Inflammatory macrophage (primary cell): ENCODE results near the gene GLG1.
A peak's percentile ranks its signal among the peaks of the same experiment; 100 is the strongest.
"Not testable (repeated sequence)": the region's sequence is repeated elsewhere in the genome, so short reads cannot be mapped to it uniquely, and the experiment has no call there.

Source experiments
- DNase-seq, 2 donors: peaks; one replicate each; pipeline ENCODE4 v3.0.0-alpha.2; 2020 to 2022
- total RNA-seq, 18 experiments: gene quantifications; one replicate each; lab custom pipeline; 2026; ENCODE audit warnings: mixed read lengths in 6 of 18, inconsistent platforms in 2 of 18; lab: John Stamatoyannopoulos, UW

GLG1 gene
- total RNA-seq, result 144 to 303 (median 190) reads per million in 18 experiments

GRCh38 chr16:74606521-74607309, at the start of gene GLG1:
Gene GLG1 (minus strand): TSS chr16:74607114. CDS start chr16:74607094, 20 bp downstream.
- DNase-seq, result peak; percentile 91 to 94

GRCh38 chr16:74654536-74655050, 47.7 kb upstream of the GLG1 start:
- DNase-seq, result no peak

- not testable (repeated sequence) for DNase-seq
Observed at GRCh38 chr16:74652883-74653282, 46.0 kb upstream of the GLG1 start.

- DNase-seq, result no peak
Observed at GRCh38 chr16:74652249-74652648, 45.3 kb upstream of the GLG1 start.

- DNase-seq, result no peak
Observed at GRCh38 chr16:74651841-74652240, 44.9 kb upstream of the GLG1 start.

GRCh38 chr16:74650966-74651567, 44.2 kb upstream of the GLG1 start:
- no peak for DNase-seq

GRCh38 chr16:74649839-74650504, 43.1 kb upstream of the GLG1 start:
- no peak for DNase-seq

- DNase-seq, result no peak
Observed at GRCh38 chr16:74641969-74642368, 35.1 kb upstream of the GLG1 start.

GRCh38 chr16:74637742-74638453, 31.0 kb upstream of the GLG1 start:
- no peak for DNase-seq

GRCh38 chr16:74635303-74635702, 28.4 kb upstream of the GLG1 start:
- DNase-seq, result no peak

- DNase-seq, result no peak
Observed at GRCh38 chr16:74633686-74634085, 26.8 kb upstream of the GLG1 start.

- no peak for DNase-seq
Observed at GRCh38 chr16:74627506-74628220, 20.7 kb upstream of the GLG1 start.

GRCh38 chr16:74626741-74627416, 20.0 kb upstream of the GLG1 start:
- DNase-seq, result no peak

GRCh38 chr16:74625500-74626350, 18.8 kb upstream of the GLG1 start:
- DNase-seq, result no peak

GRCh38 chr16:74623839-74624235, 16.9 kb upstream of the GLG1 start:
- DNase-seq, result no peak

GRCh38 chr16:74623214-74623838, 16.4 kb upstream of the GLG1 start:
- DNase-seq, result peak; percentile 51 to 64

- DNase-seq, result no peak
Observed at GRCh38 chr16:74622005-74622404, 15.1 kb upstream of the GLG1 start.

GRCh38 chr16:74617206-74617788, 10.4 kb upstream of the GLG1 start:
- no peak for DNase-seq

GRCh38 chr16:74611721-74612120, 4.8 kb upstream of the GLG1 start:
- no peak for DNase-seq

- DNase-seq, result no peak
Observed at GRCh38 chr16:74608944-74609343, 2.0 kb upstream of the GLG1 start.
